GM21825 (cell line): Measurements from ENCODE around the gene WFDC1.

Experiments
- ATAC-seq: cut with Tn5 transposase; IDR thresholded peaks from one replicate; pipeline ENCODE4 v1.9.1; 2021; ENCODE audit warnings: mild to moderate bottlenecking, moderate library complexity; ENCODE audit not compliant: unreplicated experiment

The WFDC1 gene

GRCh38 chr16:84294531-84295142, at the start of gene WFDC1:
Gene WFDC1, plus strand, starts transcription at chr16:84294878. Its CDS starts 94 bp downstream, at chr16:84294972.
- ATAC-seq: no peak

GRCh38 chr16:84245956-84246678, 48.6 kb upstream of the WFDC1 start:
- ATAC-seq: no peak

GRCh38 chr16:84246679-84247077, 48.0 kb upstream of the WFDC1 start:
- no peak for ATAC-seq

GRCh38 chr16:84247331-84247730, 47.3 kb upstream of the WFDC1 start:
- no peak for ATAC-seq

- ATAC-seq: no peak
Measured at GRCh38 chr16:84247844-84248243, 46.8 kb upstream of the WFDC1 start.

GRCh38 chr16:84252184-84252583, 42.5 kb upstream of the WFDC1 start:
- no peak for ATAC-seq

- no peak for ATAC-seq
Measured at GRCh38 chr16:84253173-84253572, 41.5 kb upstream of the WFDC1 start.

- no peak for ATAC-seq
Measured at GRCh38 chr16:84254062-84254461, 40.6 kb upstream of the WFDC1 start.

GRCh38 chr16:84255050-84255810, 39.4 kb upstream of the WFDC1 start:
- ATAC-seq: no peak

- no peak for ATAC-seq
Measured at GRCh38 chr16:84258266-84258665, 36.4 kb upstream of the WFDC1 start.

- ATAC-seq: no peak
Measured at GRCh38 chr16:84259691-84260090, 35.0 kb upstream of the WFDC1 start.

GRCh38 chr16:84260766-84261554, 33.7 kb upstream of the WFDC1 start:
- no peak for ATAC-seq

- no peak for ATAC-seq
Measured at GRCh38 chr16:84262031-84262430, 32.6 kb upstream of the WFDC1 start.

GRCh38 chr16:84262939-84263338, 31.7 kb upstream of the WFDC1 start:
- no peak for ATAC-seq

GRCh38 chr16:84266451-84266850, 28.2 kb upstream of the WFDC1 start:
- no peak for ATAC-seq

- ATAC-seq: no peak
Measured at GRCh38 chr16:84267380-84267779, 27.3 kb upstream of the WFDC1 start.

- ATAC-seq: no peak
Measured at GRCh38 chr16:84268291-84269040, 26.2 kb upstream of the WFDC1 start.

GRCh38 chr16:84270071-84270470, 24.6 kb upstream of the WFDC1 start:
- ATAC-seq: no peak

GRCh38 chr16:84270531-84270930, 24.1 kb upstream of the WFDC1 start:
- ATAC-seq: no peak

- no peak for ATAC-seq
Measured at GRCh38 chr16:84271037-84271436, 23.6 kb upstream of the WFDC1 start.
